SW480 (cell line): Measurements from ENCODE around the gene SLC16A12.
A peak's percentile ranks its signal among the peaks of the same experiment; 100 is the strongest.

Source experiments
- DNase-seq: peaks from one replicate; pipeline ENCODE4 v3.0.0-alpha.2; 2016; ENCODE audit warnings: low spot score

SLC16A12 gene

GRCh38 chr10:89390476-89391225 is 144.7 kb downstream of the SLC16A12 start:
- no peak for DNase-seq

- DNase-seq, result peak; percentile 30
Observed at GRCh38 chr10:89389254-89389653, 146.1 kb downstream of the SLC16A12 start.

- no peak for DNase-seq
Observed at GRCh38 chr10:89388806-89389205, 146.6 kb downstream of the SLC16A12 start.

- DNase-seq, result no peak
Observed at GRCh38 chr10:89384474-89385340, 150.7 kb downstream of the SLC16A12 start.

GRCh38 chr10:89382757-89383156 is 152.6 kb downstream of the SLC16A12 start:
- no peak for DNase-seq
